Aorta (tissue), 5 donors: ENCODE results near the gene SEC14L5. TPM values are rescaled to one million over a fixed set of nuclear protein-coding genes. Genes with fewer than 3 reads are reported as not detected.
"Not testable (repeated sequence)": the region's sequence is repeated elsewhere in the genome, so short reads cannot be mapped to it uniquely, and the experiment has no call there.

ENCODE experiments used
- ATAC-seq: fragments of 200-7000 bp; cut with Tn5 transposase; one replicate; pipeline ENCODE4 v1.9.1; 2022; ENCODE audit warnings: moderate library complexity; ENCODE audit not compliant: low FRiP score
- DNase-seq, 2 donors: peaks; one replicate each; pipeline ENCODE4 v3.0.0-alpha.2; 2020
- H3K27ac ChIP-seq, 2 donors: one replicate each; pipeline ENCODE4 v1.5.1; 2013; ENCODE audit warnings: low read length in 2 of 2, mild to moderate bottlenecking in 2 of 2, moderate library complexity in 2 of 2, control low read depth in 1 of 2, inconsistent platforms in 1 of 2, low read depth in 1 of 2
- H3K27me3 ChIP-seq, 2 donors: one replicate each; pipeline ENCODE4 v1.6.1; 2013; ENCODE audit warnings: control low read depth in 1 of 2, low read length in 1 of 2, mild to moderate bottlenecking in 1 of 2, moderate library complexity in 1 of 2; ENCODE audit not compliant: insufficient read depth in 2 of 2, control insufficient read depth in 1 of 2
- H3K36me3 ChIP-seq, 2 donors: one replicate each; pipeline ENCODE4 v1.6.1; 2013; ENCODE audit warnings: control low read depth in 1 of 2, low read length in 1 of 2, mild to moderate bottlenecking in 1 of 2; ENCODE audit not compliant: insufficient read depth in 2 of 2, control insufficient read depth in 1 of 2
- H3K4me1 ChIP-seq, 2 donors: one replicate each; pipeline ENCODE4 v1.6.1; 2013; ENCODE audit warnings: low read length in 2 of 2, control low read depth in 1 of 2, mild to moderate bottlenecking in 1 of 2, moderate library complexity in 1 of 2; ENCODE audit not compliant: insufficient read depth in 2 of 2, control insufficient read depth in 1 of 2
- H3K4me3 ChIP-seq, 2 donors: one replicate each; pipeline ENCODE4 v1.5.1; 2013; ENCODE audit warnings: low read length in 2 of 2, control low read depth in 1 of 2, mild to moderate bottlenecking in 1 of 2
- H3K9me3 ChIP-seq: one replicate; pipeline ENCODE4 v1.6.1; 2013; ENCODE audit warnings: mild to moderate bottlenecking, low read length; ENCODE audit not compliant: control insufficient read depth
- WGBS, 2 donors: extraction: QIAGEN DNeasy Blood & Tissue Kit; methylation state at CpG; one replicate each; pipeline ENCODE4 v1.1.7; 2013; 5-methylcytosine and 5-hydroxymethylcytosine counted together
- intact Hi-C, 2 donors: fragments of 100-400 bp; cut with DNase I; formaldehyde crosslinking; loops; one replicate each; pipeline versions ENCODE4 v1.14.2 to v1.15.0; 2022
- polyA plus RNA-seq, 2 donors: library from polyadenylated mRNA; stranded (reverse); fragments of 200-250 nt; gene quantifications; one replicate each; pipeline ENCODE4 v1.2.3, GENCODE V29; 2013
- total RNA-seq, 2 donors: library from RNA; stranded (reverse); fragmentation: NEBNext Ultra II Directional; extraction: Animal tissue kit (Norgen Biotek cat#: 25700); gene quantifications; one replicate each; pipeline ENCODE4 v1.2.1, GENCODE V29; 2021
- donor health status: healthy with polysubstance abuse.
- donor health status: Bipolar disorder and iron deficiency.
- donor health status: DM: no; HTN: no; CAD: no.
- donor health status: DM: no; HTN: no; CAD: no.
- donor health status: DM: yes; HTN: yes; CAD: no.

The SEC14L5 gene
- total and polyA plus RNA-seq, 4 donors = 0.26 to 0.90 (median 0.29) TPM; not detected in 1

DNA sequence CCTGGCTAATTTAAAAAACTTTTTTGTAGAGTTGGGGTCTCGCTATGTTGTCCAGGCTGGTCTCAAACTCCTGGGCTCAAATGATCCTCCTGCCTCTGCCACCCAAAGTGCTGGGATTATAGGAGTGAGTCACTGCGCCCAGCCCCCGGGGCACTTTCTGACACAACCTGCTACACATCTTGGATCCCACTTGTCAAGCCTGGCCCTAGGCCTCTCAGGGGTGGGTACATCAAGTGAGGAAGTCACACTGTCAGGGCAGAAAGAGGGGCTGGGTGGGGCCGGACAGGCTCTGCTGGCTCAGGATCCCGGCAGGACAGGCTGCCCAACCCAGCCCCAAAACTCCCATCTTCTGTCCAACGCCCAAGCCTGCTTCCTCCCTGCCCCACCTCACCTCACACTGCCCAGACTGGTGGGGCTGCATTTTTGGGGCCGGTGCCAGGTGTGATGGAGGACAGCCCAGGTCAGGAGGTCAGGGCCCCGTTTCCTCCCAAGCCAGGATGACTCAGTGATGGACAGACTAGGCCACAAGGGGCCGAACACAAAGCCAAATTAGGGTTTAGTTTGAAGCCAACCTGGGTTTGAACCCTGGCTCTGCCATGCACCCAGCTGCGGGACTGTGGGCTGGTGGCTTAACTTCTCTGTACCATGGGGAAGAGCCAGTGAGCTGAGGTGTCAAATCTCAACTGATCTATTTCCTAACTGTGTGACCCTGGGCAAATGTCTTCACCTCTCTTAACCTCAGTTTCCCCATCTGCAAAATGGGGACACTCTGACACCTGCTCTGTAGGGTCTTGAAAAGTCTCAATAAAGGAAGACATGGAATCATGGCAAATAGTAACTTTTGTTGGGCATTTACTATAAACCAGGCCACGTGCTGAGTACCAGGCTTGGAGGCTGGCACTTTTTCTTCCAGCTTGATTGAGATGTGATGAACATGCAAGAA is 12.3 kb upstream of the SEC14L5 start:
- no peaks in the 10 kb centered on the region for H3K36me3 ChIP-seq
- ATAC-seq = no peak
- intact Hi-C loops = loop anchor here in 1 of 2 donors (10.0 kb wide), 1 partner anchor 149 kb away; the partner anchor contains the start of gene EEF2KMT
- WGBS, 2 donors = 57 to 65% methylated on average over 11 of the region's 11 CpGs
- H3K27ac ChIP-seq = peak overlapping the region in 1 of 2 donors; percentile 82
- H3K4me1 ChIP-seq = peaks cover 0 to 4% of the 10 kb centered on the region in 2 donors
- H3K9me3 ChIP-seq = no peaks in the 10 kb centered on the region
- H3K4me3 ChIP-seq = no peak overlapping the region
- H3K27me3 ChIP-seq = no peaks in the 10 kb centered on the region
- peak; percentile 56 to 79 for DNase-seq

GRCh38 chr16:4946917-4947316 is 11.2 kb upstream of the SEC14L5 start:
- intact Hi-C loops = loop anchor here in 1 of 2 donors (10.0 kb wide), 1 partner anchor 148 kb away; the partner anchor contains the start of gene EEF2KMT

GRCh38 chr16:4947722-4948503 is 10.2 kb upstream of the SEC14L5 start:
- Histone ChIP-seq H3K4me3 (no peak overlapping the region), H3K27ac (no peak overlapping the region), H3K9me3 (no peaks in the 10 kb centered on the region), H3K27me3 (no peaks in the 10 kb centered on the region), H3K36me3 (no peaks in the 10 kb centered on the region), H3K4me1 (peaks cover 0 to 4% of the 10 kb centered on the region in 2 donors)
- WGBS, 2 donors = 86 to 88% methylated on average over 16 of the region's 16 CpGs
- DNase-seq = peak in 1 of 2 donors; percentile 35
- intact Hi-C loops = loop anchor here in 1 of 2 donors (10.0 kb wide), 1 partner anchor 147 kb away; the partner anchor contains the start of gene EEF2KMT
- ATAC-seq = no peak

More at GRCh38 chr16:4946917-4947316, 11.2 kb upstream of the SEC14L5 start:
- Histone ChIP-seq H3K9me3 (no peaks in the 10 kb centered on the region), H3K27me3 (no peaks in the 10 kb centered on the region), H3K4me3 (no peak overlapping the region), H3K36me3 (no peaks in the 10 kb centered on the region), H3K4me1 (peaks cover 0 to 4% of the 10 kb centered on the region in 2 donors), H3K27ac (no peak overlapping the region)
- ATAC-seq = no peak
- DNase-seq = no peak

GRCh38 chr16:4948903-4949766 is 9.0 kb upstream of the SEC14L5 start:
- no peaks in the 10 kb centered on the region for H3K9me3 ChIP-seq
- H3K36me3 ChIP-seq = no peaks in the 10 kb centered on the region
- 76 to 79% methylated on average over 16 of the region's 16 CpGs for WGBS, 2 donors
- H3K27ac ChIP-seq = no peak overlapping the region
- H3K4me1 ChIP-seq = peaks cover 0 to 4% of the 10 kb centered on the region in 2 donors
- intact Hi-C loops = loop anchor here in 1 of 2 donors (10.0 kb wide), 1 partner anchor 146 kb away; the partner anchor contains the start of gene EEF2KMT
- no peaks in the 10 kb centered on the region for H3K27me3 ChIP-seq
- no peak overlapping the region for H3K4me3 ChIP-seq
- DNase-seq = no peak
- no peak for ATAC-seq

GRCh38 chr16:4949986-4950385 is 8.1 kb upstream of the SEC14L5 start:
- DNase-seq (no peak), ATAC-seq (no peak)
- H3K9me3 ChIP-seq = no peaks in the 10 kb centered on the region
- 70 to 73% methylated on average over 10 of the region's 10 CpGs for WGBS, 2 donors
- H3K4me1 ChIP-seq = peaks cover 0 to 4% of the 10 kb centered on the region in 2 donors
- no peaks in the 10 kb centered on the region for H3K36me3 ChIP-seq
- no peak overlapping the region for H3K4me3 ChIP-seq
- H3K27ac ChIP-seq = no peak overlapping the region
- intact Hi-C loops = loop anchor here in 1 of 2 donors (10.0 kb wide), 2 partner anchors 145 to 445 kb away; partner anchors contain the start of gene EEF2KMT
- H3K27me3 ChIP-seq = no peaks in the 10 kb centered on the region

- 67% methylated on average over 3 of the region's 3 CpGs for WGBS, 2 donors
- not testable (repeated sequence) for ATAC-seq, H3K4me1 ChIP-seq, H3K4me3 ChIP-seq, H3K9me3 ChIP-seq, H3K27me3 ChIP-seq, H3K27ac ChIP-seq, H3K36me3 ChIP-seq
- intact Hi-C loops = loop anchor here in 1 of 2 donors (10.0 kb wide), 1 partner anchor 447 kb away; no protein-coding TSS in a partner anchor
- DNase-seq = peak in 1 of 2 donors; percentile 5
These were observed 6.5 kb upstream of the SEC14L5 start for GRCh38 chr16:4951583-4951982.

GRCh38 chr16:4954714-4955113 is 3.4 kb upstream of the SEC14L5 start:
- H3K27me3 ChIP-seq = no peaks in the 10 kb centered on the region
- DNase-seq (no peak), ATAC-seq (no peak)
- H3K36me3 ChIP-seq = no peaks in the 10 kb centered on the region
- H3K4me3 ChIP-seq = no peak overlapping the region
- intact Hi-C loops = loop anchor here in 1 of 2 donors (5.0 to 10.0 kb wide), 2 partner anchors 262 to 450 kb away; partner anchors contain the start of gene NUDT16L1
- H3K9me3 ChIP-seq = no peaks in the 10 kb centered on the region
- no peak overlapping the region for H3K27ac ChIP-seq
- 73 to 85% methylated on average over 1 of the region's 1 CpG for WGBS, 2 donors
- no peaks in the 10 kb centered on the region for H3K4me1 ChIP-seq

DNA sequence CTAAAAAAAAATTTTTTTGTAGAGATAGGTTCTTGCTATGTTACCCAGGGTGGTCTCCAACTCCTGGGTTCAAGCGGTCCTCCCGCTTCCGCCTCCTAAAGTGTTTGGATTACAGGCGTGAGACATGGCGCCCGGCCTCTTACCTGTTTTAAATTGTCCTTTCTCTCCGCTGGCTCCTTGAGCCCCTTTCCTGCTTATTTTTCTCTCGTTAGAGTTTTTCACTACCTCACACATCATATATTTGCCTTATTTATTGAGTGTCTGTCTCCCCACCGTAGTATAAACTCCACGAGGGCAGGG is 760 bp upstream of the SEC14L5 start:
- DNase-seq (no peak), ATAC-seq (no peak)
- no peaks in the 10 kb centered on the region for H3K27me3 ChIP-seq
- H3K9me3 ChIP-seq = no peaks in the 10 kb centered on the region
- no peaks in the 10 kb centered on the region for H3K4me1 ChIP-seq
- peak overlapping the region in 1 of 2 donors; percentile 8 for H3K27ac ChIP-seq
- intact Hi-C loops = loop anchor here (2.0 to 10.0 kb wide), 4 partner anchors 109 to 453 kb away; partner anchors contain the start of gene NUDT16L1 (in 1 of the 2)
- no peaks in the 10 kb centered on the region for H3K36me3 ChIP-seq
- 19% methylated on average over 10 of the region's 10 CpGs for WGBS, 2 donors
- H3K4me3 ChIP-seq = peak overlapping the region in 1 of 2 donors; percentile 22
